ENCODE results near the gene TGFB3.

- TF ChIP-seq POLR2AphosphoS5 (IDR thresholded peaks at IDR 0.05; ENCODE audit: low read depth, low read length) (no peak), POLR2A (IDR thresholded peaks at IDR 0.05; ENCODE audit: low read depth, low read length) (no peak)
Observed at GRCh38 chr14:75967866-75968265, 13.9 kb downstream of the TGFB3 start.
